ENCODE data around the gene NKIRAS2.

NKIRAS2 gene

DNA sequence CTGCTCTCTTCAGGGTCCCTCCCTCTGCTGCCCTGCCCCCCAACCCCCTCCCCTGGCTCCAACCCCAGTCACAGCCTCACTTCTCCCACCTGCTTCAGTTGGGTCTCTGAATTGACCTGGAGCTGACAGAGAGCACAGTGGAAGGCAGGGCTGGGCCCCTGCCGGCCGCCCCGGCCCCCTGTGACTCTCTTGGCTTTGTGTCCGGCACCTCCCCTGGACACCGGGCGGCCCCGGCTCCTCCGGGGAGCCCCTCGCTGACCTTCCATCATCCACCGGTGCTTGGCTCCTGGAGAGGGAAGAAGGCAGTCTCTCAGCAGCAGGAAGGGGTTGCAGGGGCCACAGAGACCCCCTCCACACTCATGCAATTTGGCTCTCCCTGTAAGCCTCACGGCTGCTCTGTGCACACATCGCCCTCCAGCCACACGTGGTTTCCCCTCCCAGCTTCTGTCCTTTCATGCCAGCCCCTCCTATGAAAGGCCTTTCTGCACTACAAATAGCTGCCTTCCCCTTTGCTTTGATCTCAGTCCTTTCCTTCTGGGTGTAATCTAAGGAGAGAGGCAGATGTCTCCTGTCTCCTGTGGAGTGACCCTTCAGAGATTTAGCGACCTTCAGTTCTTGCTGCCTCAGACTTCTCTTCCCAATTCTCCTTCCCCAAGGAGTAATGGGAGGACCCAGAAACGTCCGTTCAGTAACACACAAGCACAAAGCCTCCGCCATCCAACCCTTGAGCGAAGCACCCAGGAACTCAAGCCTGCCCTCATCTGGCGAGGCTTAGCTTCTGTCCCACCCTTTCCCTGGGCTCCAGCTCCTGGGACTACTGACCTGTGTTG is 8.3 kb downstream of the NKIRAS2 start:
- no peak for DNase-seq

DNA sequence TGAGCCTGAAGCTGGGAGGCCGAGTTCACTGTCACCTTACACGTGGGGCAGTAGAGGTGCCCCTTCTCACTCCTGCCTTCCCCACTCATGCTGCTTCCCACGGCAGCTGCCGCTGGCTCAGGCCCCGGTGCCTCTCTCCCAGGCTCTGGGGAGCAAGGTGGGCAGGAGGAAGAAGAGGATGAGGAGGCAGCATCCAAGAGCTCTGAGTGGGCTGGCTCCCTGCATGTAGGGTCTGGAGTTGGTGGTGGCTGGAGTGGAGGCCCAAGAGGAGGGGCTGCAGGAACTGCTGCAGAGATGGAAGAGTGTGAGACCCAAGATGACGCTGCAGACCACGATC is 8.9 kb downstream of the NKIRAS2 start:
- DNase-seq: no peak

GRCh38 chr17:42031584-42031983 is 11.7 kb downstream of the NKIRAS2 start:
- DNase-seq: no peak

DNA sequence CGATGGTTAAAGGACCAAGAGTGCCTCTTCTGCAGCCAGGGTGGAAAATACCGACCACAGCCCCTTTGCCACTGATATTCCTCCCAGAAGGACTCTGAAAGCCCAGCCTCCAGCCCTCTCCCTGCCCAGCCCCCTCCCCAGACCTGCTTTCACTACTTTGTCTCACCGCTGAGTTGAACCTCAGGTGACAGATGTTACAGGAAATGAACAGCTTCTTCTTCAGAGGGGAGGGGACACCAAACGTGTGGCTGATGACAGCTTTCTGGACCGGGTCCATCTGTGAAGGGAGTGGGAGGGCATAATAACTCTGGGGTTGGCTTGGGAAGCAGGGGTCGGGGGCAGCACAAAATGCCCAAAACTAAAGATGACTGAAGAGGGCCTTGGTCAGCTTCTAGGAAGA is 14.2 kb downstream of the NKIRAS2 start:
- DNase-seq: no peak

- no peak for DNase-seq
Observed at GRCh38 chr17:42038221-42038973, 18.5 kb downstream of the NKIRAS2 start.

- no peak for DNase-seq
Observed at GRCh38 chr17:42039794-42040763, 20.2 kb downstream of the NKIRAS2 start.

DNA sequence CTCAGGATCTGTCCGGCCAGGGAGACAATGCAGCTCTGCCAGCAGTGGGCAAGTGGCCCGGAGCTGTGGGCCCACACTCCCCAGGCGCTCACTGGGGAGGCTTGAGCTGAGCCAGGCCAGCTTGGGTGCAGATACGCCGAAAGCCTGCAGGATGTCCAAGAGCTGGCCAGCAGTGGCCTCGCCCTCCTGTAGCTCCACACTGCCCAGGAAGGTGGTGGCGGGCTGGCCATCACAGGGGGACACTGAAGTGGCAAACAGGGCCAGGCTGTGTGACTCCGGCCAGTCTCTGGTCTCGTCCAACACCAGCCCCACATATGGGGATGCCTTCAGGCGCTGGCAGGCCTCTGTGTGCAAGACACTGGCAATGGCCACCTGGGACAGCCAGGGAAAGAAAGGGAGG is 20.9 kb downstream of the NKIRAS2 start:
- no peak for DNase-seq

DNA sequence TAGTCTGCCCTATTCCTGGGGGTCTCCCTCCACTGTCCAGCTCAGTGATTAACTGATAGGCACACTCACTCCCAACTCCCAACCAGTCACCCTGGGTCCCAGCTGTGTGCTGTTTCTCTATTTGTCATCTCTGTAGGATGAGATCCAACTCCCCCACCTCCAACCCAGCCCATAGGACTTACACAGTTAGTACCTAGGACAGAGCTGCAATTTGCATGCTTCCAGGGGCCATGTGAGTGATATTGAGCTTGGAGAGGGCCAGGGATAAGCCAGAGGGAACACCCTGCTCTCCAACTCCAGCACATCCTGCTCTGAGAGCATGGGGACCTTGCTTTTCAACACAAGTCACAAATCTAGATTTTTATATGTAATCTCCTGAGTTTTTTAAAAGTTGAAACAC is 21.7 kb downstream of the NKIRAS2 start:
- no peak for DNase-seq

GRCh38 chr17:42042598-42043319 is 22.9 kb downstream of the NKIRAS2 start:
- DNase-seq: no peak

DNA sequence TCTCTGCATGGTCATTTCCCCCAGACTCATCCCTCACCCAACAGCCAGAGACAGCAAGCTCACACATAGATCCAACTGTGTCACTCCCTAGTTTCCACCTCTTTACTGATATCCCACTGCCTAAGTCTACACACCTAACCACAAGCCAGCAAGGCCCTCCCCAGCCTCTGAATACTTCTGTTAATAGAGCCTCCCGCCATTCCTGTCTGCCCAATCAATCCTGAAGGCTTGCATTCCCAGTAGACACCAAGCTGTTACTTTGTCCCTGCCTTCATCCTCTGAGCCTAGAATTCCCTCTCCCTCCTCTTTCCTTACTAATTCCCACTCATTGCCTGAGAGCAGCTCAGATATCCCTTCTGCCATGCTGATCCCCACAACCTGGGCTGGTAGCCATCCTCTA is 25.8 kb downstream of the NKIRAS2 start:
- DNase-seq: no peak

DNA sequence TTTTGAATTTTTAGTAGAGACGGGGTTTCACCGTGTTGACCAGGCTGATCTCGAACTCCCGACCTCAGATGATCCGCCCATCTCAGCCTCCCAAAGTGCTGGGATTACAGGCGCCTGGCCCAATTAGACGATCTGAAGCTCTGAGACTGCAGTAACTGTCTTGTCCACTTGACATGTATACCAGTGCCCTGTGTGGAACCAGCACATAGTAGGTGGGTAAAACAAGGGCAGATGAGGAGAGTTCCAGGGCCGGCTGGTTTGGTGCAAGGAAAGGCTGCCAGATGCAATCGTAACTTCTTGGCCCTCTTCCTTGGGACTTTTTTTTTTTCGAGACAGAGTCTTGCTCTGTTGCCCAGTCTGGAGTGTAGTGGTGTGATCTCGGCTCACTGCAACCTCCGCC is 27.5 kb downstream of the NKIRAS2 start:
- no peak for DNase-seq

DNA sequence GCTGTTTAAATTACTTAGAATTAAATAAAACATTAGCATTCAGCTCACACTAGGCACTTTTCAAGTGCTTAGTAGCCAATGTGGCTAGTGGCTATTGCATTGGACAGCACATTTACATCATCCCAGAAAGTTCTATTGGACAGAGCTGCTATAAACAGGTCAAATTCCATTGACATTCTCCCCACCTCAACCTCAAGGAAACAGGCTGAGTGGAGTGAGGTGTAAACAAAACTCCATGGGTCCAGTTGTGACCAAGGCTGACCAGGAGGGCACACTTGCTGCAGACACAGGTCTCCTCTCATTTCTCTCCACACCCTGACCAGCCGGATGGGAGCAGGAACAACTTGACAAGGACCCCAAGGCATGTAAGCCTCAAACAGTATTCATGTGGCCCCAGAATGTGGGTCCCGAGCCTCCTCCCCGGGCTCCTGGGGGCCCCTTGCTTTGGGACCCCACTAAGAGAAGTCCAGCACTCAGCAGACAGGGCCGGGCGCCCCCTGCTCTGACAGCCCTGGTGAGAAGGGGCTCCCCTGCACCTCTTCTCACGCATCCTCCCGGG is 30.0 kb downstream of the NKIRAS2 start:
- no peak for DNase-seq

DNA sequence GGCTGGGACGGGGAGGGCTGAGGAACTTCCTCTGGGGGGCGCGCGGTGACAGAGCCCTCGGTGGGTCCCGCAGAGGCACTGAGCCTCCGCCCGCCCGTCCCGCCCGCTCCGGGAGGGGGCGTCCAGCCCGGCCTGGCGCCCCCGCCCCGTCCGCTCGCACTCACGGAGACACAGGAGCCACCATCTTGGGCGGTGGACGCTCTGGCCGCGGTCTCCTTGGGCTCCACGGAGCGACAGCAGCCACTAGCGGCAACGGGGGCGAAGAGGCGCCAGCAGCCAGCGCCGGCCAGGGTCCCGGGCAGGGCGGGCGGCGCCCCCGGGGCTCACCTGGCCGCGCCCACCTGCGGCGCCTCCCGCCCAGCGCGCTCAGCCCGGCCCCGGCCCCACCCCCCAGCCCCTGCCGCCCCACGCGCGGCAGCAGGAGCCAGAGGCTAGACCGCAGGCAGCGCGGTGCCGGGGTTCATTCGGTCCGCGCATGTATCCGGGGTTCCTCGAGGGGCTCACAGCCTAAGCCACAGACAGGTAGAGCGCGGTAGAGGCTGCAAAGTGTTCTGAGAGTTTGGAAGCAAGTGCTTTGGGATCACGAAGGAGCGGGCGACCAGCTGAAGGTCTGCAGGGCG is 30.6 kb downstream of the NKIRAS2 start, which contains the start of gene C17orf113:
Gene C17orf113 (minus strand): TSS at position 209 of the 620 bp plus-strand sequence. CDS start 7,225 bp downstream, outside the sequence.
- peak; percentile 21 to 25 for DNase-seq

GRCh38 chr17:42051013-42051400 is 31.1 kb downstream of the NKIRAS2 start:
- no peak for DNase-seq

DNA sequence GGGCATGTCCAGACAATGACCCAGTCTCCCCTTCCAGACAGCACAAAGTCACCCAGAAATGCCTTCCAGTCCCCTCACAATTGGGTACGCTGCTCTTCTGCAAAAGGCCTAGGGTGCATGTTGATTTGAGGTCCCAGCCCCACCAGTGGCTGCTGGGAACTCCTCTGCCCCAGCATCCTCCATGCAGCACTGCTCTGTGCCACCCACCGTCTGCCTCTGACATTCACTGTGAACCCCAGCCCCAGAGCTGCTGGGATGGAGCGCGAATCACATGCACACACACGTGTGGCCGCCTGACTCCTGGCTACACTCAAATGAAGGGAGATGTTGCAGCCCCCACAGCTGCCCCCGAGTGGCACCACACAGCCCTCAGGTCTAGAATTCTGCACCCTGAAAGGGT is 31.8 kb downstream of the NKIRAS2 start:
- no peak for DNase-seq

- no peak for DNase-seq
Observed at GRCh38 chr17:42052346-42052877, 32.5 kb downstream of the NKIRAS2 start.

- no peak for DNase-seq
Observed at GRCh38 chr17:42053731-42054500, 34.0 kb downstream of the NKIRAS2 start.

DNA sequence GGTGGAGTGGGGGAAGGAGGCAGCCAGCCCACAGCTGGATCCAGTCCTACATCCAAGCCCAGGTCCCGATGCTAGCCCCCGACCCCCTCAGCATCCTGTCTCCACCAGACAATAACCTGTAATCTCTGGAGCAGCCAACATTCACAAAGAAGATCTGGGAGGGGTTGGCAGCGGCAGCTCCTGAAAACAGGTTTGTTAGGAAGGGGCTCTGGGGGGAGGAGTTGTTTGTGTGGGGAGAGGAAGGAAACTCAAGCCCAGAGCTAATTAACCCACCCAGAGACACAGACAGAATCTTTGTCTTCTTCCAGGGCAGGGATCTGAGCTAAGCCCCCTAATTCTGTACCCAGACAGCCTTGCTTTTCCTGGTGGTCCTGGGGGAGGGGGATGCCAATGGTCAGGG is 35.1 kb downstream of the NKIRAS2 start:
- no peak for DNase-seq

DNA sequence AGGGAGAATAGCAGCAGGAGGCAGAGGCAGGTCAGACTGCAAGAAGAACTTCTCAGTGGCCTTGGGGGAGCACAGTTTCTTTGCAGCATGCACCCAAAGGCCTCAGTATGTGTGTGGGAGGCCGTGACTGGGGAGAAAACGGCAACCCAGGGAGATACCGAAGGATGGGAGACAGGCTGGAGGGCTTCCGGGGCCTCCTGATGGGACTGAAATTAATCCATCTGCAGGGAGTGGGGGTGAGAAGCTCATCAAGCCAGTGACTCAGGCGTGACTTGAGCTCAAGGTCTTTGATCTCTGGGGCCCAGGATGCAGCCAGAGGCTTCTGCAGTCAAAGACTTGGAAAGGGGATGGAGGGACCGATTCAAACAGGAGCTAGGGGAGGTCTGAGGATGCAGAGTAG is 35.6 kb downstream of the NKIRAS2 start:
- no peak for DNase-seq

DNA sequence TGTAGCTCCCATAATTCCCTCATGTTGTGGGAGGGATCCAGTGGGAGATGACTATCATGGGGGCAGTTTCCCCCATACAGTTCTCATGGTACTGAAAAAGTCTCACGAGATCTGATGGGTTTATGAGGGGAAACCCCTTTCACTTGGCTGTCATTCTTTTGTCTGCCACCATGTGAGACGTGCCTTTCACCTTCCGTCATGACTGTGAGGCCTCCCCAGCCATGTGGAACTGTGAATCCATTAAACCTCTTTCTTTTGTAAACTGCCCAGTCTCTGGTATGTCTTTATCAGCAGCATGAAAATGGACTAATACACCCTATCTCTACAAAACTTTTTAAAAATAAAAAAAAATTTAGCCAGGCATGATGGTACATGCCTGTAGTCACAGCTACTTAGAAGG is 36.7 kb downstream of the NKIRAS2 start:
- no peak for DNase-seq

DNA sequence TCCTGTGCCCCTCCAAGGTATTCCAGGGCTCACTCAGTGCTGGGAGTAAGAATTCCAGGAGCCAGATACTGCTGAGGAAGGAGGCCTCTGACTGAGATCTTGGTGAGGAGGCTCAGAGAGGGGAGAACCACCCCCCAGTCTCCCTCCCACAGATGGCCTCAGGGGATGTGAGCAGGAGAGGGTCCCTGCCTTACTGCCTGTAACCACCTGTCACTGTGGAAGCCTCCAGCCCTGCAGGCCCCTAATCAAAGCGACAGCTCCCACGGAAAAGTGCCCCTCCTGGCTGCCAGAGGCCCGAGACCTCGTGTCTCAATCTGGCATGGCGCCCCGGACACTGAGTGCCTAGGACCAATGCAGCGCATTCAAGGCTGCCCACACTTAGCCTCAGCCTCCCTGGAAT is 38.2 kb downstream of the NKIRAS2 start:
- DNase-seq: no peak

Measured in activated CD4-positive, alpha-beta T cell treated with anti-CD3 and anti-CD28 coated beads, Interleukin-2, amount 50 U/mL, for 4 hours (primary cell).